Trophoblast cell (in vitro differentiated cells and primary cell): ENCODE measurements around the gene CFAP46.

ENCODE experiments used
- DNase-seq, 2 donors: peaks; one replicate each; pipeline ENCODE4 v3.0.0-alpha.2; 2016
- H2AFZ ChIP-seq: 2 replicates; pipeline ENCODE4 v1.6.1; 2013; ENCODE audit warnings: low read length, moderate library complexity, mild to moderate bottlenecking; ENCODE audit not compliant: insufficient read depth, poor library complexity
- H2AK5ac ChIP-seq: 2 replicates; pipeline ENCODE4 v1.6.1; 2013; ENCODE audit warnings: mild to moderate bottlenecking, low read length
- H2BK120ac ChIP-seq: 2 replicates; pipeline ENCODE4 v1.6.1; 2013; ENCODE audit warnings: low read length, mild to moderate bottlenecking, moderate library complexity; ENCODE audit not compliant: insufficient read depth, poor library complexity
- H2BK12ac ChIP-seq: 2 replicates; pipeline ENCODE4 v1.6.1; 2013; ENCODE audit warnings: mild to moderate bottlenecking, low read length, moderate library complexity
- H2BK5ac ChIP-seq: 2 replicates; pipeline ENCODE4 v1.6.1; 2013; ENCODE audit warnings: low read length, low read depth, moderate library complexity, mild to moderate bottlenecking; ENCODE audit not compliant: poor library complexity
- H3K14ac ChIP-seq: 2 replicates; pipeline ENCODE4 v1.6.1; 2013; ENCODE audit warnings: mild to moderate bottlenecking, low read length
- H3K18ac ChIP-seq: 2 replicates; pipeline ENCODE4 v1.6.1; 2013; ENCODE audit warnings: mild to moderate bottlenecking, low read length
- H3K23ac ChIP-seq: 2 replicates; pipeline ENCODE4 v1.6.1; 2013; ENCODE audit warnings: low read length
- H3K27ac ChIP-seq: 2 replicates; pipeline ENCODE4 v1.5.1; 2013; ENCODE audit warnings: low read depth, mild to moderate bottlenecking, inconsistent platforms, low read length, moderate library complexity
- H3K27me3 ChIP-seq: 2 replicates; pipeline ENCODE4 v1.6.1; 2013; ENCODE audit warnings: inconsistent platforms, mild to moderate bottlenecking, low read length, moderate library complexity; ENCODE audit not compliant: insufficient read depth
- H3K36me3 ChIP-seq, 2 experiments: 1 replicate in 1 of 2; 2 replicates in 1 of 2; pipeline ENCODE4 v1.6.1; 2013; ENCODE audit warnings: low read length in 2 of 2, mild to moderate bottlenecking in 2 of 2, moderate library complexity in 1 of 2; ENCODE audit not compliant: insufficient read depth in 2 of 2, control insufficient read depth in 1 of 2
- H3K4ac ChIP-seq: 2 replicates; pipeline ENCODE4 v1.6.1; 2013; ENCODE audit warnings: low read depth, mild to moderate bottlenecking, low read length, moderate library complexity
- H3K4me1 ChIP-seq, 2 experiments: 1 replicate in 1 of 2; 2 replicates in 1 of 2; pipeline ENCODE4 v1.6.1; 2013; ENCODE audit warnings: low read length in 2 of 2, mild to moderate bottlenecking in 2 of 2, moderate library complexity in 1 of 2; ENCODE audit not compliant: insufficient read depth in 2 of 2, control insufficient read depth in 1 of 2
- H3K4me2 ChIP-seq: 2 replicates; pipeline ENCODE4 v1.6.1; 2013; ENCODE audit warnings: inconsistent platforms, mild to moderate bottlenecking, low read length, moderate library complexity
- H3K4me3 ChIP-seq: 2 replicates; pipeline ENCODE4 v1.5.1; 2013; ENCODE audit warnings: mild to moderate bottlenecking, low read depth, low read length, inconsistent platforms
- H3K79me1 ChIP-seq: one replicate; pipeline ENCODE4 v1.6.1; 2013; ENCODE audit warnings: low read length
- H3K79me2 ChIP-seq: 2 replicates; pipeline ENCODE4 v1.6.1; 2013; ENCODE audit warnings: low read length, mild to moderate bottlenecking; ENCODE audit not compliant: control insufficient read depth, insufficient read depth, poor library complexity
- H3K9ac ChIP-seq: 2 replicates; pipeline ENCODE4 v1.6.1; 2013; ENCODE audit warnings: mild to moderate bottlenecking, low read length
- H3K9me3 ChIP-seq: 2 replicates; pipeline ENCODE4 v1.6.1; 2013; ENCODE audit warnings: low read depth, mild to moderate bottlenecking, control low read depth, inconsistent platforms, low read length; ENCODE audit not compliant: insufficient read depth
- H4K12ac ChIP-seq: 2 replicates; pipeline ENCODE4 v1.6.1; 2013; ENCODE audit warnings: low read depth, mild to moderate bottlenecking, low read length, moderate library complexity
- H4K8ac ChIP-seq: 2 replicates; pipeline ENCODE4 v1.6.1; 2013; ENCODE audit warnings: low read depth, mild to moderate bottlenecking, low read length, moderate library complexity
- H4K91ac ChIP-seq: one replicate; pipeline ENCODE4 v1.6.1; 2013; ENCODE audit warnings: low read depth, mild to moderate bottlenecking, low read length, moderate library complexity
- WGBS: extraction: QIAGEN DNeasy Blood & Tissue Kit; methylation state at CpG from one replicate; pipeline ENCODE4 v1.1.7; 2013; ENCODE audit warnings: missing lambda C conversion rate; ENCODE audit not compliant: insufficient read length, insufficient coverage; ENCODE audit errors: extremely low coverage; 5-methylcytosine and 5-hydroxymethylcytosine counted together

Gene CFAP46

DNA sequence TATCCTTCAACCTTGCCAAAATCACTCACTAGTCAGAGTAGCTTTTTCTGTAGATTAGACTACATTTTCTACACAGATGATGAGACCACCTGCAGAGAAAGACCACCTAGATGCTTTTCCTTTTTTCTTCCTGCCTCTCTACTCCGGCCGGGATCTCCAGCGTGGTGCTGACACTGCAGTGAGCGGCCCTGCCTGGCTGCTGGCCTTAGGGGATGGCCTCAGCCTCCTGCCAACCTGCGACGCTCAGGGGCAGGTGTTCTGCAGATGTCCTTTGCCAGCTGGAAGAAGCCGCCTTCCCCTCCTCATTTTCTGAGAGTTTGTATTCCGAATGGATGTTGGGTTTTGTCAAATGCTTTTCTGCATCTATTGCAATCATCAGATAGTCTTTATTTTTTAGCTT lies 113.0 kb downstream of the CFAP46 start:
- Histone ChIP-seq H2BK5ac (no peak overlapping the region), H2BK12ac (no peak overlapping the region), H3K9me3 (peaks cover 32% of the 10 kb centered on the region), H3K79me1 (no peaks in the 10 kb centered on the region), H4K91ac (no peak overlapping the region), H3K27me3 (no peaks in the 10 kb centered on the region), H3K14ac (no peak overlapping the region), H3K9ac (no peak overlapping the region), H2BK120ac (no peak overlapping the region), H2AFZ (no peak overlapping the region), H3K36me3 (no peaks in the 10 kb centered on the region), H3K79me2 (no peaks in the 10 kb centered on the region), H3K23ac (no peak overlapping the region), H4K12ac (no peak overlapping the region), H3K27ac (no peak overlapping the region), H3K4me1 (no peaks in the 10 kb centered on the region), H3K4me2 (no peak overlapping the region), H2AK5ac (no peak overlapping the region), H3K18ac (no peak overlapping the region), H3K4ac (no peak overlapping the region), H3K4me3 (no peak overlapping the region), H4K8ac (no peak overlapping the region)
- DNase-seq = no peak
- no CpG with 5 or more reads among the region's 8 CpGs for WGBS

- peaks cover 37% of the 10 kb centered on the region for H3K9me3 ChIP-seq
- H3K23ac ChIP-seq = no peak overlapping the region
- no peak overlapping the region for H2BK12ac ChIP-seq
- no peak overlapping the region for H3K4me3 ChIP-seq
- H3K4ac ChIP-seq = no peak overlapping the region
- H2AK5ac ChIP-seq = no peak overlapping the region
- H3K18ac ChIP-seq = no peak overlapping the region
- no peak overlapping the region for H4K8ac ChIP-seq
- H3K79me1 ChIP-seq = no peaks in the 10 kb centered on the region
- DNase-seq = no peak
- no peak overlapping the region for H4K91ac ChIP-seq
- H3K4me1 ChIP-seq = no peaks in the 10 kb centered on the region
- no CpG with 5 or more reads among the region's 20 CpGs for WGBS
- no peak overlapping the region for H3K9ac ChIP-seq
- no peak overlapping the region for H2BK5ac ChIP-seq
- no peak overlapping the region for H2AFZ ChIP-seq
- no peak overlapping the region for H3K4me2 ChIP-seq
- H3K27ac ChIP-seq = no peak overlapping the region
- no peak overlapping the region for H3K14ac ChIP-seq
- no peak overlapping the region for H2BK120ac ChIP-seq
- H4K12ac ChIP-seq = no peak overlapping the region
- no peaks in the 10 kb centered on the region for H3K79me2 ChIP-seq
- no peaks in the 10 kb centered on the region for H3K27me3 ChIP-seq
- no peaks in the 10 kb centered on the region for H3K36me3 ChIP-seq
Observed at GRCh38 chr10:132828681-132829080, 113.7 kb downstream of the CFAP46 start.

- WGBS = no CpG with 5 or more reads among the region's 29 CpGs
- no peak for DNase-seq
- no peak overlapping the region for H3K4me2 ChIP-seq
- H3K36me3 ChIP-seq = no peaks in the 10 kb centered on the region
- H4K8ac ChIP-seq = no peak overlapping the region
- no peak overlapping the region for H2BK5ac ChIP-seq
- H3K9ac ChIP-seq = no peak overlapping the region
- no peak overlapping the region for H3K4ac ChIP-seq
- H3K9me3 ChIP-seq = peaks cover 39% of the 10 kb centered on the region
- H4K12ac ChIP-seq = no peak overlapping the region
- H2BK120ac ChIP-seq = no peak overlapping the region
- no peak overlapping the region for H2AK5ac ChIP-seq
- no peaks in the 10 kb centered on the region for H3K27me3 ChIP-seq
- no peak overlapping the region for H4K91ac ChIP-seq
- H3K18ac ChIP-seq = no peak overlapping the region
- H3K4me1 ChIP-seq = no peaks in the 10 kb centered on the region
- H2AFZ ChIP-seq = no peak overlapping the region
- H3K23ac ChIP-seq = no peak overlapping the region
- no peak overlapping the region for H2BK12ac ChIP-seq
- no peaks in the 10 kb centered on the region for H3K79me2 ChIP-seq
- no peaks in the 10 kb centered on the region for H3K79me1 ChIP-seq
- H3K4me3 ChIP-seq = no peak overlapping the region
- H3K27ac ChIP-seq = no peak overlapping the region
- no peak overlapping the region for H3K14ac ChIP-seq
Observed at GRCh38 chr10:132827861-132828539, 114.4 kb downstream of the CFAP46 start.

DNA sequence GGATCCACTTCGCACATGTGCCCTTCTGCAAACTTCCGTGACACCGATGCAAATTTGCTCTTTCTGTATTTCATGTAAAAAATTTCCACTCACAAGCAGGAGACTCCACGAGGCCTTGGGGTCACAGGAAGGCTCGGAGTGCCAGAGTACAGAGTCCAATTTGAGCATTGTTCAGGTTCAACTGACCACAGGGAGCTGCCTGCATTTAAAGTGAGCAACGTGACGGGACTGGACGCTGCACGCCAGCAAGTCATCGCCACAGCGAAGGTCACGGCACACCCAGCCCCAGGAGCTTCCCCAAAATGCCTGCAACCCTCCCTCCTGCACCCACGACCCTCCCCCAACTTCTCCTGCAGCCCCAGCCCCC lies 115.0 kb downstream of the CFAP46 start:
- no peak overlapping the region for H4K8ac ChIP-seq
- no peak overlapping the region for H3K23ac ChIP-seq
- no peak overlapping the region for H4K12ac ChIP-seq
- H2BK12ac ChIP-seq = no peak overlapping the region
- no peak overlapping the region for H2AK5ac ChIP-seq
- no peaks in the 10 kb centered on the region for H3K27me3 ChIP-seq
- WGBS = no CpG with 5 or more reads among the region's 13 CpGs
- H4K91ac ChIP-seq = no peak overlapping the region
- H3K4me2 ChIP-seq = no peak overlapping the region
- H3K4me1 ChIP-seq = no peaks in the 10 kb centered on the region
- no peaks in the 10 kb centered on the region for H3K79me2 ChIP-seq
- no peak overlapping the region for H3K4ac ChIP-seq
- no peak overlapping the region for H2BK5ac ChIP-seq
- H3K14ac ChIP-seq = no peak overlapping the region
- H3K27ac ChIP-seq = no peak overlapping the region
- H2AFZ ChIP-seq = no peak overlapping the region
- no peak overlapping the region for H3K9ac ChIP-seq
- H3K18ac ChIP-seq = no peak overlapping the region
- H3K9me3 ChIP-seq = peaks cover 45% of the 10 kb centered on the region
- no peaks in the 10 kb centered on the region for H3K79me1 ChIP-seq
- H3K4me3 ChIP-seq = no peak overlapping the region
- DNase-seq = no peak
- H3K36me3 ChIP-seq = no peaks in the 10 kb centered on the region
- no peak overlapping the region for H2BK120ac ChIP-seq
